LHCN-M2 (cell line): ENCODE data around the gene SPTAN1. TPM values are rescaled to one million over a fixed set of nuclear protein-coding genes. Genes with fewer than 3 reads are reported as not detected.
"Not testable (repeated sequence)": the region's sequence is repeated elsewhere in the genome, so short reads cannot be mapped to it uniquely, and the experiment has no call there.

ENCODE experiments used
- DNase-seq: peaks from one replicate; pipeline ENCODE4 v3.0.0-alpha.2; 2012; ENCODE audit warnings: low read depth
- total RNA-seq: library from RNA; depleted of rRNA; stranded (reverse); fragments of >200 nt; gene quantifications from 2 replicates; pipeline ENCODE4 v1.2.3, GENCODE V29; 2014

SPTAN1 gene
- total RNA-seq, 1 experiment from 2014 or later, result 208 TPM

DNA sequence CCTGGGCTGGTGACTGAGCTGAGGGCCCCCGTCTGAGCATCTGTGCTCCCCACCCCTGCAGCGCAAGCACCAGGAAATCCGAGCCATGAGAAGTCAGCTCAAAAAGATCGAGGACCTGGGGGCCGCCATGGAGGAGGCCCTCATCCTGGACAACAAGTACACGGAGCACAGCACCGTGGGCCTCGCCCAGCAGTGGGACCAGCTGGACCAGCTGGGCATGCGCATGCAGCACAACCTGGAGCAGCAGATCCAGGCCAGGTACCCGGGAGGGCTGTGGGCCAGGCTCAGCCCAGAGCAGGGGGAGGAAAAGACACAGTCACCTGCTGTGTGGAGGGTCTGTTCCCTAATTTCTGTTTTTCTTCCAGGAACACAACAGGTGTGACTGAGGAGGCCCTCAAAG is 79.7 kb downstream of the SPTAN1 start:
- DNase-seq, result no peak

DNA sequence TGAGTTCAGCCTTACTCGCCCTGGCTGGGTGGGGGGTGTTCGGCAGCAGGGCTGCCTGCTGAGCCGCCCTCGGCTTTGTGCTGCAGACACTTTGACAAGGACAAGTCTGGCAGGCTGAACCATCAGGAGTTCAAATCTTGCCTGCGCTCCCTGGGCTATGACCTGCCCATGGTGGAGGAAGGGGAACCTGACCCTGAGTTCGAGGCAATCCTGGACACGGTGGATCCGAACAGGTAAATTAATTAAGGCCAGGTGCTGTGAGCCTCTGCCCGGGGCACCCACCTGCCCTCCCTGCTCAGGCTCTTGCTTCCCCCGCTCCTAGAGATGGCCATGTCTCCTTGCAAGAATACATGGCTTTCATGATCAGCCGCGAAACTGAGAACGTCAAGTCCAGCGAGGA is 80.1 kb downstream of the SPTAN1 start:
- DNase-seq, result no peak

DNA sequence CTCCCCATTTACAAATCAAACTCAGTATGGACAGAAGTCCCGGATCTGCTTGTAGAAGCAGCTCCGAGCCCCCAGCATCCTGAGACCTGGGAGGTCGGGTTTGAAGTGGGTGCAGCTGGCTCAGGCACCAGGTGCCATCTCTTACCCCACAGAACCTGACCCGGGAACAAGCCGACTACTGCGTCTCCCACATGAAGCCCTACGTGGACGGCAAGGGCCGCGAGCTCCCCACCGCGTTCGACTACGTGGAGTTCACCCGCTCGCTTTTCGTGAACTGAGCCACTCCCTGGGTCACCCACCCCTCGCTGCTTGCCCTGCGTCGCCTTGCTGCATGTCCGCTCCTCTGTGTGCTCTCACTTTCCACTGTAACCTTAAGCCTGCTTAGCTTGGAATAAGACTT is 80.7 kb downstream of the SPTAN1 start:
- no peak for DNase-seq

DNA sequence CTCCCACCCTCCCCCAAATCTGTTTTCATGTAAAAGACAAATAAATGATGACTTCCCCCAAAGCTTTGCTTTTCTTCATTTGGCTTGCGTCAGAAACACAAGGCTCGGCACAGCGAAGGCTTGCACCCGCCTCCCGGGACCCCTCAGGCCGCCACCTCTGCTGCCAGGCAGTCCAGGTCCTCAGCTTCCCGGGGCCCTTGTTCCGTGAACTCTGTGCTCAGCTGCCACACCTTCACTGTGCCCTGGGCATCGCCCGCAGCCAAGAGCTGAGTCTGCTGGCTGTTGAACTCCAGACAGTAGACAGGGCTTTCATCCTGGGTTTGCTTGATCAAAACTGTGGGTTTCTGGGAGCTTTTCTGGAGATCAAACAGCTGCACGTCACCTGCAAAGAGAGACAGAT is 81.2 kb downstream of the SPTAN1 start:
- no peak for DNase-seq

DNA sequence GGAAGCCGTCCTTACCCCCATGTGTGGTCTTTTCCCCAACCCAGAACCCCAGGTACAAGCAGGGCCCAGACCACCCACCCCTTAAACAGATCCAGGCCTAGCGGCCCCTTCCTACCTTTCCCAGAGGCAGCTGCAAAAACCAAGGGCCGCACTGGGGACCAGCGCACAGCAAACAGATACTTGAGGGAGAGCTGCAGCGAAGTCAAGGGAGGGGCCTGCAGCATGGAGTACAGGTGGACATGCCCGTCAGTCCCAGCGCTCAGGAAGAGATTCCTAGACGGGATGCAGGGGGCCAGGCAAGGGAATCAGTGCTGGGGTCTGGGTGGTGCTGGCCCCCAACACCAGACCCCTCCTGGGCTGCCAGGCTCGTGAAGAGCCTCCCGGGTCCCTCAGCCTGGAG is 81.7 kb downstream of the SPTAN1 start:
- no peak for DNase-seq

DNA sequence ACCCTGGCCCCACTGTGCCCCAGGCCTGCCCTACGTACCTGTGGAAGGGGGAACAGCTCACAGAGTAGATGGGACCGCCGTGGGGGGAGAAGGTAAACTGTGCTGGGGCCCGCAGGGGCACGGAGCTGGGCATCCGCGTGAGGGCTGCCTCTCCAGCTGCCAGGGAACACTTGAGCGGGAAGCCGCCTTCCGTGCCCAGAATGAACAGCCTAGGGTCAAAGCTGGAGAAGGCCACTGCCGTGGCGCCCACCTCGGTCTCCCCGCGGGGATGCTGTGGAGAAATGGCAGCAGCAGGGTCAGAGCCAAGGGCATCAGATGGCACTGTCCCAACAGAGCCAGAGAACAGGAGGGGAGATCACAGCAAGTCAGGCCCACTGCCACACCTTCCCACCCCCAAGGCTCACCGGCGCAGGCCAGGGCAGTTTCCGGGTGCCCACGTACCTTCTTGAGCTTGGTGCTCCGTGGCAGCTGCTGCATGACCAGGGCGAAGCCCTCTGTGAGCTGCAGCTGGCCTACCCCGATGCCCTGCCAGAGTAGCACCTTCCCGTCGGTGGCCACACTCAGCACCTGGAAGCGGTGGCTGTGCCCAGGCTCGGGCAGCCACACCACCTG is 82.4 kb downstream of the SPTAN1 start:
- peak; percentile 28 for DNase-seq

DNA sequence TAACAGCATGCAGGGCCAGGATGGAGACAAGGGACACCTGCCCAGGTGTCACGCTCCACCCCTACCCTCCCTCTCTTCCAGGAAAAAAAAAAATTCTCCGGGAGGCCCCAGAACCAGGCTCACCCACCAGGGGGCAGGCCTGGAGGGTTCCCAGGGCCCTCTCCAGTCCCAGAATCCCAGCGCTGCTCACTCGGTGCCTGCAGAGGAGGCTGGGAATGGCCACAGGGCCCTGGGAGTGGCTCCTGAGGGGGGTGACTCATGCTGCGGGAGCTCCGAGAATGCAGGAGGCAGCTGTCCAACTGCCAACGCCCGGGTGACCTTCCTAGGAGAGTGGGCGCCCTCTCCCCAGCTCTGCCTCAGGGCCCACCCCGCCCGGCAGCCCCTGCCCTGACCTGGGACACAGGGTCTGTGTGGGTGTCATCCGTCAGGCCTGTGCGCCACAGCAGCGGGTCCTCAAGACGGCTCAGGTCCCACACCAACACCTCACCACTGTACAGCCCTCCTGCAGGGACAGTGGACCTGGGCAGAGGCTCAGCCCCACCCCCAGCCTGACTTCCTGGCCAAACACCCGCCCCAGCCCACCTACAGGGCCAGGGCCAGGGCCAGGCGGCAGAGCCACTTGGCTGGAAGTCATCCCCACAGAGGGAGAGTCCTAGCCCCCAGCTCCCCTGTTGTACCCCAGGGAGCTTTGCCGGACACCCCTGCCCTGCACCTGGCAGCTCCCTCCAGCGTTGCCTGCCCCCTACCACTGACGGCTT is 83.1 kb downstream of the SPTAN1 start:
- peak; percentile 99 for DNase-seq

DNA sequence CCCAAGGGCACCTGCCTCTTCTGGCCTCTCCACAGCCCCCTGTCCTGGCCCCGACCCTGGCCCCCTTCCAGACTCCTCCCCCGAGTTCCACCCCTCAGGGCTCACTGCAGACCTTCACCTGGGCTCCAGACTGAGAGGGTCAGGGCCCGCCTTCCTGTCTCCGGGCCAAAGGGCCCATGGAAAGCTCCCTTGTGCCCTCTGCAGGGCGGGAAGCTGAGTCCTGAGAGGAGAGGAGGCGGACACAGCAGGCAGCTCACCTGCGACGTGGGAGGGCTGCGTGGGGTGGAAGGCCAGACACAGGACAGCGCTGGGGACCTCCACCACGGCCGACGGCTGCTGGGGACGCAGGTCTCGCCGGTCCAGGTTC is 83.6 kb downstream of the SPTAN1 start:
- DNase-seq, result peak; percentile 45

DNA sequence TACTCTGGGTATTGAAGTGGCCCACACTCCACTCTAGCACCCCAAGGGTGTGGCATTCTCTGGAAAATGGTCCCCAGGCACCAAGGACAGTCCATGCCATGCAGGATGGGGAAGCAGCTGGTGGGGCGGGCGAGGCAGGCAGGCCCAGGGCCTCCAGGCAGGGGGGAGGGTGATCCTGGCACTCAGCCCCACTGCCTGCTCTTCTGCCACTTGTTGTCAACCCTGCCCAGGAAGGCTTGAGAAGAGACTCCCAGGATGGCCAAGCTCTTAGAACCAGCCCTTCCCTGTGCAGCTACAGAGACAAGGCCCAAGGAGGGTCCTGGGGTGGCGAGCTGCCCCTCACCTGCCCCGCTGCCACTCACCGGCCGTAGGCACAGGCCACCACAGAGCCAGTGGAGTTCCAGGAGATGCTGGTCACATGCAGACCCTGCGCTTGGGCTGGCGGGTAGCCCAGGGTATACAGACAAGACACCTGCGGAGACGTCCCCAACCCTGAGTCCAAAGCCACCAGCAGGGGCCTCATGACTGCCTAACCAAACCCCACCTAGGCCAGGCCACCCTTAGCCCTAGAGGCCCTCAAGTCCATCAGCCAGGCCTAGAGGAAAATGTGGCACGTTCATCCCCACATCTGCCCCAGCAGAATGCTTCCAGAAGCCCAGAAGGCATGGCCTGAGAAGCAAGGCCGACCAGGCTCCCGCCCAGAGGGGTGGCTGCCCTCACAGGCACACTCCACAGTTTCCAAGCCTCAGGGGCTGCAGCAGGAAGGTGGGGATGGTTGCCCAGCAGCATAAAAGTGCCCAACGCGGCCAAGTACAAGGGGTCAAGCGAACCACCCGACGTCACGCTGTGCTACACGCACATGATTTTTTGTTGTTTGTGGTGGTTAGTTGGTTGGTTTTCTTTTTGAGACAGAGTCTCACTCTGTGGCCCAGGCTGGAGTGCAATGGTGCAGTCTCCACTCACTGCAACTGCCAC is 84.5 kb downstream of the SPTAN1 start:
- peak; percentile 35 for DNase-seq

DNA sequence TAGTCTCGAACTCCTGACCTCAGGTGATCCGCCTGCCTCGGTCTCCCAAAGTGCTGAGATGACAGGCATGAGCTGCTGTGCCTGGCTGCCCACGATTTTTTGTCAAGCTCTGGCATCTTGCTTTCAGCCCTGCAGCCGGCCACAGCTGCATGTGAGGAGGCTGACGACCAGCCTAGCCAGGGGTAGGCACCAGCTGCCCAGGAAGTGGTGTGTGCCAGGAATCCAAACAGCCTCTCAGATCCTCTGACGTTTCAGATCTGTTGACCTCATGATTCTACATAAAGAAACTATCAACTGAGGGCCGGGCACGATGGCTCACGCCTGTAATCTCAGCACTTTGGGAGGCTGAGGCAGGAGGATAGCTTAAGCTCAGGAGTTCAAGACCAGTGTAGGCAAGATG is 85.3 kb downstream of the SPTAN1 start:
- DNase-seq, result peak; percentile 96

DNA sequence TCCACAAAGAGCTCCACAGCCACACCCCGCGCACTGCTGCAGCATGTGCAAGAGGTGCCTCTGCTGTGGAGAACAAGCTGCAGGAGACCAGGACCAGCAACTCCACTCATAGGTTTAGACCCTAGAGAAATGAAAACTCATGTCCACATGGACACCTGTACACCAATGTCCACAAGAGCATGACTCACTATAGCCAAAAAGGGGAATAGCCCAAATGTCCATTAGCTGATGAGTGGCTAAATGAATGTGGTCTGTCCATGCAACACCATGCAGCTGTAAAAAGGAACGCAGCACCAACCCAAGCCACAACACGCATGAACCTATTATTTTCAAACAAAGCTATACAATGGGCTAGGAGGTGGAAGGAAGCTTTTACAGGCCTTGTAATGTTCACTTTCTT is 86.2 kb downstream of the SPTAN1 start:
- DNase-seq, result no peak

DNA sequence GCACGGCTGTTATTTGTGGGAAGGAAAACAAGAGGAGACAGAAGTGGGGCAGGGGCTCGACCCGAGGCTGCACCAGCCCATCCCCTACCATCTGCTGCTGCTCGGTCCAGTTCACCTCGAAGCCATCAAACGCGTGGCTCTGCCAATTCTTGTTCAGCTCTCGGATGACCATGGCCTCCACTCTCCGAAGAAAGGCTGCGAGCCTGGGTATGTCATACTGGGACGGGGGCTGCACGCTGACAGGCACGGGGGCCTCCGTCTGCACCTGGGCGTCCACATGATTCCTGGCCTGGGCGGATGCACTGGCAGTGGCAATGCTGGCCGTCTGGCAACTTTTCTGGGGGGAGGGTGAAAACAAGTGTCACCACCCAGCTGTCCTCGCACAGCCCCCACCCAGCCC is 88.2 kb downstream of the SPTAN1 start:
- no peak for DNase-seq

DNA sequence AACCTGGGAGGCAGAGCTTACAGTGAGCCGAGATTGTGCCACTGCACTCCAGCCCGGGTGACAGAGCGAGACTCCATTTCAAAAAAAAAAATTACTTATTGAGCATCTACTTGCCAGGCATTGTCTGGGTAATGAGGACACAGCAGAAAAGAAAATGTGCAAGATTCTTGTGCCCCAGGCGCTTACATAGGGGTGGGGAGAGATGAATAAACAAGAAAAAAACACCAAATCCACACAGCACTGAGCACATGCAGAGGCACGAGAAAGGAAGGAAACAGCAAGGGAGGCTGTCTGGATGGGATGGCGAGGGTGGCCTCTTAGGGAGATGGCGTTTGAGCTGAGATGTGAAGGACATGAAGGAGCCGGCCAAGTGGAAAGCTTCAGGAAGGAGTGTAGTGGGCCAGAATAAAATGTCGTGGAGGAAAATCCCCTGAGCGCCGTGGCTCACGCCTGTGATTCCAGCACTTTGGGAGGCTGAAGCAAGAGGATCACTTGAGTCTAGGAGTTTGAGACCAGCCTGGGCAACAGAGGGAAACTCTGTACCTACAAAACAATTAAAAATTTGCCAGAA is 90.4 kb downstream of the SPTAN1 start:
- DNase-seq, result no peak

DNA sequence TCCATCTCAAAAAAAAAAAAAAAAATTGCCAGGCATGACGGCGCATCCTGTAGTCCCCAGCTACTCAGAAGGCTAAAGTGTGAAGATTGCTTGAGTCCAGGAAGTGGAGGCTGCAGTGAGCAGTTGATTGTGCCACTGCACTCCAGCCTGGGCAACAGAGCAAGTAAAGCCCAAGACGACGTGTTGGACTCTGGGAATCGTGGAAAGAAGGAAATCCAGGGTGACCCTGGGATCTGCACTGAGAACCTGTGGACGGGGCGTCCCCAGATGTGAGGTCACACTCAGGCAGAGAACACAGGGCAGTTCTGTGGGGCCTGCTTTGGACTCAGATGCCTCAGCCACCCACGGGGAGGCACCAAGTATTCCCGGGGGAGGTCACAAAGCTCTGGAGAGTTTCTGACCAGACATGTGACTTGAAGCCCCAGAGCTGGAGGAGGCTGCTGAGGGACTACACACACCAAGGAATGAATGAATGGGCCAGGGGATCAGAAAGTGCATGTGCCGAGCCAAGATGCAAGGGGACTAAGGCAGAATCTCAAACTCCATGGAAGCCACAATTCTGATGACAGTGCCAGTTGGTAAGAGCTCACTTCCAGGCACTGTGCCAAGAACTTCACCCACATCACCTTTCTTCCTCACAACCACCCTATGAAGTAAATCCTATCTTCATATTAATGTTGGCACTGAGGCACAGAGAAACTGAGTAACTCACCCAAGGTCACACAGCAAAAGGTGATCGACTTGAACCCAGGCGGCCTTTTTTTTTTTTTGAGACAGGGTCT is 91.3 kb downstream of the SPTAN1 start:
- DNase-seq, result no peak

DNA sequence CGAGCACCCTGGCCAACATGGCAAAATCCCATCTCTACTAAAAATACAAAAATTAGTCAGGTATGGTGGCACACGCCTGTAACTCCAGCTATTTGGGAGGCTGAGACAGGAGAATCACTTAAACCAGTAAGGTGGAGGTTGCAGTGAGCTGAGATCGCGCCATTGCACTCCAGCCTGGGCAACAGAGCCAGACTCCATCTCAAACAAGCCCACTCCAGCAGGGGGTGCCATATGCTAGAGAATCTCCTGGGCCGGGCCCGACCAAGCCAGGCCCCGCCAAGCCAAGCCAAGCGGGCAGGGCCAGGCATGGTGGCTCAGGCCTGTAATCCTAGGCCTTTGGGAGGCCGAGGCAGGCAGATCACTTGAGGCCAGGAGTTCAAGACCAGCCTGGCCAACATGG is 95.8 kb downstream of the SPTAN1 start:
- DNase-seq, result not testable (repeated sequence)

DNA sequence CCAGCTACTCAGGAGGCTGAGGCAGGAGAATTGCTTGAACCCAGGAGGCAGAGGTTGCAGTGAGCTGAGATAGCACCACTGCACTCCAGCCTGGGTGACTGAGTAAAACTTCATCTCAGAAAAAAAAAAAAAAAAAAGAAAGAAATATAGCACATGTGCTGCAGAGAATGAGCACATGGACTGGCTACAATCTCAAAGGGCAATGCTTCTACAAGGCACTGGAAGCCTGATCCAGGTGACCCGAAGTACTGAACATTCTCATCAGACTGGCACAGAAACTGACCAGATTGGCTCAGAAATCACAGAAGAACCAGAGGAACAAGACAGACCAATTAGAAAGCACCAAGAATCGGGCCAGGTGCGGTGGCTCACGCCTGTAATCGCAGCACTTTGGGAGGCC is 99.4 kb downstream of the SPTAN1 start:
- DNase-seq, result no peak

DNA sequence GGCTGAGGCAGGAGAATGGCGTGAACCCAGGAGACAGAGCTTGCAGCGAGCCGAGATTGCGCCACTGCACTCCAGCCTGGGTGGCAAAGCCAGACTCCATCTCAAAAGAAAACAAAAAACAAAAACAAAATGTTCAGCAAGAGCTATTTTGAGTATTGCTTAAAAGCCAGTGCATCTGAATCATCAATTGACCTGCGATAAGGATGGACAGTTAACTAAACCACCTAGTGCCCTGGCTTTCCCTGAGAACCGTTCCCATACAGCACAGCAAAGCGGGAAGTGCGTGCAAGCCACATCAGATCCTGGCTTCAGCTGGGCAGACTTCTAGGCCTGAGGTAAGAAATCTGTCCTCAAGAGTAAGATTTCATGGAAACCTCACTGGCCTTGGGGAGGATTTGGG is 101.5 kb downstream of the SPTAN1 start:
- no peak for DNase-seq

DNA sequence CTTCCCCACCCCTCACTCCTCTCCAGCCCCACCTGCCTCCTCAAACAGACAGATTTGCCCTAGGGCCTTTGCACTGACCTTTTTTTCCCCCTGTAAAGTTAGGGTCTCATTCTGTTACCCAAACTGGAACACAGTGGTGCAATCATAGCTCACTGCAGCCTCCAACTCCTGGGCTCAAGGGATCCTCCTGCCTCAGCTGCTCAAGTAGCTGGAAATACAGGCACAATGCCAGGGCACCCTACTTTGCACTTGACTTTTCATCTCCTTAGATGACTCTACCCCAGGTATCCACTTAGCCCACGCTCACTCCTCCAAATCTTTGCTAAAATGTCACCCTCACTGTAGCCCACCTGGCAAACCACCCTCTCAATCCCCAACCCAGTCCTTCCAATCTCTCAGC is 102.1 kb downstream of the SPTAN1 start:
- DNase-seq, result no peak

DNA sequence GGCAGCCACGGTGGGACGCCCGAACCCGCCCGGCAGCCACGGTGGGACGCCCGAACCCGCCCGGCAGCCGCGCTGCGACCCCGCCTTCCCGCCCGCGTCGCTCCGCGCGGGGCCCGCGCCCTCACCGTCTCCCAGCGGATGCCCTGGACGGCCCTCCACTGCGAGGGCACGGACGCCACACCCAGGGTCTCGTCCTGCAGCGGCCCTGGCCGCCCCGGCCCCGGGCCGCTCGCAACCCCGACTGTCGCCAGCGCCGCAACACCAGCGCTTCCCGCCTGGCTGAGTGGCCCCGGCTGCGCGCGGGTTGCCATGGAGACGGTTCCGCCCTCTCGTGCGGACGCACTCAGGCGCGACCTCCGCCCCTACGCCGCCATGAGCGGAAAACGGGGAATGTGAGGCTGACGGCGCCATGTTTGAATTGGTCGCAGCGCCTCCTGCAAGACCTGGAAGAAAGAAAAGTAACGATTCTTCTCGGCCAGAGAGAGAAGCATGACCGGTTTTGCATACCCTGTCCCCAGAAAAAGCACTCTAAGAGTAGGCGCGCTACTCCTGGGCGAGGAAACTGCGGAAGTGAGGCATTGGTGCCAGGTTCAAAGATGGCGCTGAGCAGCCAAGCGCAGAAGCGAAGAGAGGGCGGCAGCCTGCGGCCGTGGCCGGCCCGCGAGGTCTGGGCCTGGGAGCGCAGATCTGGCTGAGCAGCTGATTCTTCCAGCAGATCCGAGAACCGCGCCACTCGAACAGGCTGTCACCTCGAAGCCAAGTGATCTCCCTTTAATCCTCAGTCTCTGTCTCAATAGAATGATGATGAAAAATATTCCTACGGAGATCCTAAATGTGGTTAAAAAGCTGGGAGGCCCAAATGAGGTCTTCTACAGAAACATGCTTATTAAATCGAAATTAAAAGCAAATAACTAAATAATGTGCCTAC is 104.3 kb downstream of the SPTAN1 start, which contains the start of gene DYNC2I2:
TSS of gene DYNC2I2 (minus strand) at position 432 of the 928 bp plus-strand sequence. CDS start at position 311, 121 bp downstream.
- DNase-seq, result peak; percentile 90

DNA sequence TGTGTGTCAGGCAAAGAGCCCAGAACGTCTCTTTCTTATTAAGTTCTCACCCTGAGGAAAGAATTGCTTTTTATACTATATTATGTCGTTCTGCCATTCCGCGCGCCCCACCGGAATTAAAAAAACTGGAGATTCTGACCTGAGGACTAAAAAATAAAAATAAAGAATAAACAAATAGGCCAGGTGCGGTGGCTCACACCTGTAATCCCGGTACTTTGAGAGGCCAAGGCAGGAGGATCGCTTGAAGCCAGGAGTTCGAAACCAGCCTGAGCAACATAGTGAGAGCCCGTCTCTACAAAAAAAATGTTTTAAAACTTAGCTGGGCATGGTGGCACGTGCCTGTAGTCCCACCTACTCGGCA is 104.9 kb downstream of the SPTAN1 start:
- DNase-seq, result no peak
